ENCODE data around the gene SCGB1C1.
"Not testable (repeated sequence)": the region's sequence is repeated elsewhere in the genome, so short reads cannot be mapped to it uniquely, and the experiment has no call there.

The SCGB1C1 gene

GRCh38 chr11:192674-193128, at the start of gene SCGB1C1:
Gene SCGB1C1 (plus strand): TSS chr11:193078. CDS start chr11:193100, 22 bp downstream.
- H4K20me1 ChIP-seq (ENCODE audit: insufficient read depth, low read length, poor library complexity, severe bottlenecking); H3K36me3 ChIP-seq (ENCODE audit: insufficient read depth, low read length); H2AFZ ChIP-seq (ENCODE audit: low read length); H3K4me3 ChIP-seq (ENCODE audit: low read length, poor library complexity, severe bottlenecking); H3K9ac ChIP-seq (ENCODE audit: low read depth, low read length, poor library complexity, severe bottlenecking); H3K27me3 ChIP-seq (ENCODE audit: insufficient read depth, low read length, poor library complexity, severe bottlenecking); H3K9me2 ChIP-seq (replicated peaks; ENCODE audit: low read depth, low read length); H3K4me2 ChIP-seq (ENCODE audit: low read depth, low read length, poor library complexity, severe bottlenecking); H3F3A ChIP-seq (ENCODE audit: low read depth); H3K9me3 ChIP-seq (ENCODE audit: insufficient read depth, low read depth, low read length); H3K4me1 ChIP-seq (ENCODE audit: insufficient read depth, low read length, poor library complexity, severe bottlenecking); H3K79me2 ChIP-seq (ENCODE audit: insufficient read depth, low read length): not testable (repeated sequence)

- H3K36me3 ChIP-seq (ENCODE audit: insufficient read depth, low read length); H3K9me2 ChIP-seq (replicated peaks; ENCODE audit: low read depth, low read length); H3K9me3 ChIP-seq (ENCODE audit: insufficient read depth, low read depth, low read length); H3K4me2 ChIP-seq (ENCODE audit: low read depth, low read length, poor library complexity, severe bottlenecking); H4K20me1 ChIP-seq (ENCODE audit: insufficient read depth, low read length, poor library complexity, severe bottlenecking); H3K4me3 ChIP-seq (ENCODE audit: low read length, poor library complexity, severe bottlenecking); H2AFZ ChIP-seq (ENCODE audit: low read length); H3K4me1 ChIP-seq (ENCODE audit: insufficient read depth, low read length, poor library complexity, severe bottlenecking); H3K9ac ChIP-seq (ENCODE audit: low read depth, low read length, poor library complexity, severe bottlenecking); H3K79me2 ChIP-seq (ENCODE audit: insufficient read depth, low read length); H3K27me3 ChIP-seq (ENCODE audit: insufficient read depth, low read length, poor library complexity, severe bottlenecking); H3F3A ChIP-seq (ENCODE audit: low read depth): not testable (repeated sequence)
- TF ChIP-seq CTCF (conservative IDR thresholded peaks at IDR 0.05; ENCODE audit: low read length), result peak; percentile 26
Observed at GRCh38 chr11:180242-180641, 12.6 kb upstream of the SCGB1C1 start.

GRCh38 chr11:189200-189783, 3.6 kb upstream of the SCGB1C1 start:
- H3K4me2 ChIP-seq (ENCODE audit: low read depth, low read length, poor library complexity, severe bottlenecking); H3K9me2 ChIP-seq (replicated peaks; ENCODE audit: low read depth, low read length); H3K9ac ChIP-seq (ENCODE audit: low read depth, low read length, poor library complexity, severe bottlenecking); H3K36me3 ChIP-seq (ENCODE audit: insufficient read depth, low read length); H3K4me3 ChIP-seq (ENCODE audit: low read length, poor library complexity, severe bottlenecking); H4K20me1 ChIP-seq (ENCODE audit: insufficient read depth, low read length, poor library complexity, severe bottlenecking); H3K9me3 ChIP-seq (ENCODE audit: insufficient read depth, low read depth, low read length); H2AFZ ChIP-seq (ENCODE audit: low read length); H3F3A ChIP-seq (ENCODE audit: low read depth); H3K4me1 ChIP-seq (ENCODE audit: insufficient read depth, low read length, poor library complexity, severe bottlenecking); H3K79me2 ChIP-seq (ENCODE audit: insufficient read depth, low read length); H3K27me3 ChIP-seq (ENCODE audit: insufficient read depth, low read length, poor library complexity, severe bottlenecking): not testable (repeated sequence)

GRCh38 chr11:189843-190311, 3.0 kb upstream of the SCGB1C1 start:
- H3K4me2 ChIP-seq (ENCODE audit: low read depth, low read length, poor library complexity, severe bottlenecking); H3K9ac ChIP-seq (ENCODE audit: low read depth, low read length, poor library complexity, severe bottlenecking); H3K9me2 ChIP-seq (replicated peaks; ENCODE audit: low read depth, low read length); H3K4me1 ChIP-seq (ENCODE audit: insufficient read depth, low read length, poor library complexity, severe bottlenecking); H3F3A ChIP-seq (ENCODE audit: low read depth); H3K4me3 ChIP-seq (ENCODE audit: low read length, poor library complexity, severe bottlenecking); H3K79me2 ChIP-seq (ENCODE audit: insufficient read depth, low read length); H3K27me3 ChIP-seq (ENCODE audit: insufficient read depth, low read length, poor library complexity, severe bottlenecking); H3K9me3 ChIP-seq (ENCODE audit: insufficient read depth, low read depth, low read length); H3K36me3 ChIP-seq (ENCODE audit: insufficient read depth, low read length); H2AFZ ChIP-seq (ENCODE audit: low read length); H4K20me1 ChIP-seq (ENCODE audit: insufficient read depth, low read length, poor library complexity, severe bottlenecking): not testable (repeated sequence)
- peak; percentile 44 for TF ChIP-seq CTCF (conservative IDR thresholded peaks at IDR 0.05; ENCODE audit: low read length)

DNA sequence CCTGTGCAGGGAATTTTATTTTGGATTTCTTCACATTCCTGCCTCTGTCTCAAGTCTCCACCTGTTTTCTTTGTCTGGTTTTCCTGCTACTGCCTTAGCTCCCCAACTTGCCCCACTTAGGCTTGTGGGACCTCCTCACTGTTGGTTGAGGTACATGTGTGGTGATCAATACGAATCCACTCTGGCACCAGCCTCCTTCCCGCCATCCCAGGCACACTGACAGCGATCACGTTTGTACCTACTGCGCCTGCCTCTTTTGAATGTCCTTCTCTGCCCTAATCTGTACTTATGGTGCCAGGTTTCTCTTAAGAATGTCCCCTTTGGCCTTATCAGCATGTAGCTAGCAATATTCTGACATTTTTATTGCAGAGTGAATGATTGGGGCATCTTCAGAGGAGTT, 2.3 kb upstream of the SCGB1C1 start:
- H3F3A ChIP-seq (ENCODE audit: low read depth); H3K4me3 ChIP-seq (ENCODE audit: low read length, poor library complexity, severe bottlenecking); H2AFZ ChIP-seq (ENCODE audit: low read length); H3K9me3 ChIP-seq (ENCODE audit: insufficient read depth, low read depth, low read length); H3K4me1 ChIP-seq (ENCODE audit: insufficient read depth, low read length, poor library complexity, severe bottlenecking); H3K27me3 ChIP-seq (ENCODE audit: insufficient read depth, low read length, poor library complexity, severe bottlenecking); H3K4me2 ChIP-seq (ENCODE audit: low read depth, low read length, poor library complexity, severe bottlenecking); H4K20me1 ChIP-seq (ENCODE audit: insufficient read depth, low read length, poor library complexity, severe bottlenecking); H3K36me3 ChIP-seq (ENCODE audit: insufficient read depth, low read length); H3K9me2 ChIP-seq (replicated peaks; ENCODE audit: low read depth, low read length); H3K9ac ChIP-seq (ENCODE audit: low read depth, low read length, poor library complexity, severe bottlenecking); H3K79me2 ChIP-seq (ENCODE audit: insufficient read depth, low read length): not testable (repeated sequence)

Measured in Loucy (cell line).